ENCODE data around the gene ACKR1. TPM values are rescaled to one million over a fixed set of nuclear protein-coding genes. Genes with fewer than 3 reads are reported as not detected.
A peak's percentile ranks its signal among the peaks of the same experiment; 100 is the strongest.

ACKR1 gene
- total RNA-seq, 1 donor from 2014 or later, result not detected

DNA sequence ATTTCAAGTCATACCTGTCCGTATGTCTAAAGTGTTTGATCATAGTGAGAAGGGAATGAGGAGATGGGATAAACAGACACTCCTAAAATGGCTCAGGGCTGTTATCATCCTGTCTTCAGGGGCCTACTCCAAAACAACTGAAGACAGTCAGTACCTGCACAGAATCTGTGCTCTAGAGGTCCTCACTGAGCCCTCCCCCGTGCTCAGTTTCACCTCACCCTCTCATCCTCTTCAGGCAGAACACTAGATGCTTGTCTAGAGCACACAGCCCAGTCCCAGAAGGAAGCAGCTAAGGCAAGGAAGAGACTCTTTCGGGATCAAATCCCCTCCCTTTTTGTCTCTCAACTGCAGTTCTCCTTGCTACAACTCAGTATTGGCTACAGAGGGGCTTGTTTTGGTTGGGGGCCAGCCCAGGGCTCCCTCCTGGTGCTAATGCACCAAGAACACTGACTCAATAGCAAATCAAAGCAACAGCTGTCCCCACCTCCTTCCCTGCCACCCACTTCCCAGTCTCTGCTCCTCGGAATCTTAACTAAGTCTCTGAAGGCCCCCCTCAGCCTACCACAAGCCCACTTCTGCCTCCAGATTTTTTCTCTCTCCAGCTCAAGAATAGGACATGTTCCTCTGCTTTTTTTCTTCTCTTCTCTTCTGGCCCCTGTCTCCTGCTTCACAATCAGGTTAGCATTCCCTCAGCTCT lies 23.2 kb upstream of the ACKR1 start:
- Mint-ChIP-seq H3K9me3 (no peaks in the 10 kb centered on the region), H3K27ac (peak overlapping the region; percentile 58), H3K36me3 (no peaks in the 10 kb centered on the region), H3K4me3 (no peak overlapping the region), H3K27me3 (ENCODE audit: insufficient read depth, low read depth) (no peaks in the 10 kb centered on the region), H3K4me1 (peaks cover 8% of the 10 kb centered on the region)
- Histone ChIP-seq H3K4me1 (peaks cover 6% of the 10 kb centered on the region), H3K9ac (no peak overlapping the region), H3K4me2 (no peak overlapping the region), H3K36me3 (no peaks in the 10 kb centered on the region), H3K79me2 (ENCODE audit: low read depth) (peaks cover 15% of the 10 kb centered on the region), H4K20me1 (ENCODE audit: low read depth) (peaks cover 76% of the 10 kb centered on the region), H3K27ac (no peak overlapping the region), H3F3A (ENCODE audit: low read depth) (peaks cover under 1% of the 10 kb centered on the region), H3K9me3 (ENCODE audit: low read depth) (no peaks in the 10 kb centered on the region), H3K4me3 (no peak overlapping the region), H2AFZ (replicated peaks) (no peak overlapping the region), H3K27me3 (no peaks in the 10 kb centered on the region)
- TF ChIP-seq EZH2 (IDR thresholded peaks at IDR 0.05) (no peak), EZH2phosphoT487 (IDR thresholded peaks at IDR 0.05) (no peak)
- TF ChIP-seq, protein P1, sequence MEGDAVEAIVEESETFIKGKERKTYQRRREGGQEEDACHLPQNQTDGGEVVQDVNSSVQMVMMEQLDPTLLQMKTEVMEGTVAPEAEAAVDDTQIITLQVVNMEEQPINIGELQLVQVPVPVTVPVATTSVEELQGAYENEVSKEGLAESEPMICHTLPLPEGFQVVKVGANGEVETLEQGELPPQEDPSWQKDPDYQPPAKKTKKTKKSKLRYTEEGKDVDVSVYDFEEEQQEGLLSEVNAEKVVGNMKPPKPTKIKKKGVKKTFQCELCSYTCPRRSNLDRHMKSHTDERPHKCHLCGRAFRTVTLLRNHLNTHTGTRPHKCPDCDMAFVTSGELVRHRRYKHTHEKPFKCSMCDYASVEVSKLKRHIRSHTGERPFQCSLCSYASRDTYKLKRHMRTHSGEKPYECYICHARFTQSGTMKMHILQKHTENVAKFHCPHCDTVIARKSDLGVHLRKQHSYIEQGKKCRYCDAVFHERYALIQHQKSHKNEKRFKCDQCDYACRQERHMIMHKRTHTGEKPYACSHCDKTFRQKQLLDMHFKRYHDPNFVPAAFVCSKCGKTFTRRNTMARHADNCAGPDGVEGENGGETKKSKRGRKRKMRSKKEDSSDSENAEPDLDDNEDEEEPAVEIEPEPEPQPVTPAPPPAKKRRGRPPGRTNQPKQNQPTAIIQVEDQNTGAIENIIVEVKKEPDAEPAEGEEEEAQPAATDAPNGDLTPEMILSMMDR (IDR thresholded peaks at IDR 0.05), result no peak
- DNase-seq (ENCODE audit: low spot score), result no peak

DNA sequence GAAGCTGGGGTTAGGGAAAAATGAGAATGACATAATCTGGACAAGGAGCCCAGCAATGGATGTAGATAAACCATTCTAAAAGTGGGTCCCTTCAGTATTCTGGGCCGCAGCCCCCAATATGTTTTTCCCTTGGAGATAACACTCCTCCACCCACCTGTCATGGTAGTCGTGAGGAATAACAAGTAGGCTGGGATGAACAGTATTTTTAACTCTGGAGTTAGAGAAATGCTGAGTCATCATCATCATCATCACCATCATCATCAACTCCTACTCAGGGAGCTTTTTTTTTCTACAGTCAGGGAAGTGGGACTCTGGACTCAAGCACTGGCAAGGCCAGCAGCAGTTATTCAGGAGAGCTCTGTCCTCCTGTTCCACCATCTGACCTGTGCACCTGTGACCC lies 20.5 kb upstream of the ACKR1 start:
- Histone ChIP-seq H3K27me3 (no peaks in the 10 kb centered on the region), H4K20me1 (ENCODE audit: low read depth) (peaks cover 53% of the 10 kb centered on the region), H3K36me3 (no peaks in the 10 kb centered on the region), H3K4me1 (peaks cover 22% of the 10 kb centered on the region), H3K4me2 (no peak overlapping the region), H3K79me2 (ENCODE audit: low read depth) (peaks cover 20% of the 10 kb centered on the region), H3K27ac (no peak overlapping the region), H3K9me3 (ENCODE audit: low read depth) (no peaks in the 10 kb centered on the region), H3K9ac (no peak overlapping the region), H2AFZ (replicated peaks) (no peak overlapping the region), H3F3A (ENCODE audit: low read depth) (peaks cover 27% of the 10 kb centered on the region), H3K4me3 (no peak overlapping the region)
- TF ChIP-seq EZH2phosphoT487 (IDR thresholded peaks at IDR 0.05) (no peak), EZH2 (IDR thresholded peaks at IDR 0.05) (no peak)
- TF ChIP-seq, protein P1 (IDR thresholded peaks at IDR 0.05), result no peak
- no peaks in the 10 kb centered on the region for H3K36me3 Mint-ChIP-seq
- H3K27ac Mint-ChIP-seq, result no peak overlapping the region
- no peak for DNase-seq (ENCODE audit: low spot score)
- H3K4me1 Mint-ChIP-seq, result peaks cover 26% of the 10 kb centered on the region
- no peaks in the 10 kb centered on the region for H3K9me3 Mint-ChIP-seq
- H3K27me3 Mint-ChIP-seq (ENCODE audit: insufficient read depth, low read depth), result peaks cover 2% of the 10 kb centered on the region
- no peak overlapping the region for H3K4me3 Mint-ChIP-seq

DNA sequence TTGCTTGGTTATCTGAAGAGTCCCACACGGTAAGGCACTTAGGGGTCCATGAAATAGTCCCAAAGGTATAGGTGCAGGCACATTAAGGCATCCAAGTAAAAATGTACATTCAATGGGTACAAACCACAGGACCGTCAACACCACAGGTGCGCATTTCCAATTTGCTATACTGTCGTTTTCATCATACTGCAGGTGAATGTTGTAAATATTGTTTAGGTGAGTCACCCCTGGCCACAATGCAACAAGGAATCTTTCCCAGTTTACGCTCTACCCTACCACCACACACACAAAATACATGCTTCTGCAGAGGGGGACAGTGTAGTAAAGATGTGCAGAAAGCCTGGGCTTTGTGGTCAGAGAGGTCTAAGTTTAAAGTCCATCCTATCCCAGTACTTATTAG lies 19.6 kb upstream of the ACKR1 start:
- H3K9me3 Mint-ChIP-seq, result no peaks in the 10 kb centered on the region
- H4K20me1 ChIP-seq (ENCODE audit: low read depth), result peaks cover 44% of the 10 kb centered on the region
- TF ChIP-seq EZH2 (IDR thresholded peaks at IDR 0.05) (no peak), EZH2phosphoT487 (IDR thresholded peaks at IDR 0.05) (no peak)
- TF ChIP-seq, protein P1 (IDR thresholded peaks at IDR 0.05), result no peak
- H3K27ac Mint-ChIP-seq, result no peak overlapping the region
- no peak overlapping the region for H3K4me3 ChIP-seq
- no peaks in the 10 kb centered on the region for H3K36me3 Mint-ChIP-seq
- peaks cover 27% of the 10 kb centered on the region for H3F3A ChIP-seq (ENCODE audit: low read depth)
- no peak overlapping the region for H3K27ac ChIP-seq
- DNase-seq (ENCODE audit: low spot score), result no peak
- no peaks in the 10 kb centered on the region for H3K27me3 ChIP-seq
- H3K4me1 ChIP-seq, result peaks cover 22% of the 10 kb centered on the region
- no peak overlapping the region for H3K9ac ChIP-seq
- no peak overlapping the region for H3K4me2 ChIP-seq
- no peak overlapping the region for H3K4me3 Mint-ChIP-seq
- no peaks in the 10 kb centered on the region for H3K9me3 ChIP-seq (ENCODE audit: low read depth)
- H3K79me2 ChIP-seq (ENCODE audit: low read depth), result peaks cover 20% of the 10 kb centered on the region
- H3K4me1 Mint-ChIP-seq, result peaks cover 26% of the 10 kb centered on the region
- H3K36me3 ChIP-seq, result no peaks in the 10 kb centered on the region
- H3K27me3 Mint-ChIP-seq (ENCODE audit: insufficient read depth, low read depth), result peaks cover 2% of the 10 kb centered on the region
- no peak overlapping the region for H2AFZ ChIP-seq (replicated peaks)

Data from neural progenitor cell (in vitro differentiated cells).